IPS-11a (cell line): Measurements from ENCODE around the gene MPI.
"Not testable (repeated sequence)": the region's sequence is repeated elsewhere in the genome, so short reads cannot be mapped to it uniquely, and the experiment has no call there.

Experiments
- H3K4me3 ChIP-seq: one replicate; pipeline ENCODE4 v1.5.1; 2013; ENCODE audit warnings: low read depth, low read length, control low read depth

Gene MPI

DNA sequence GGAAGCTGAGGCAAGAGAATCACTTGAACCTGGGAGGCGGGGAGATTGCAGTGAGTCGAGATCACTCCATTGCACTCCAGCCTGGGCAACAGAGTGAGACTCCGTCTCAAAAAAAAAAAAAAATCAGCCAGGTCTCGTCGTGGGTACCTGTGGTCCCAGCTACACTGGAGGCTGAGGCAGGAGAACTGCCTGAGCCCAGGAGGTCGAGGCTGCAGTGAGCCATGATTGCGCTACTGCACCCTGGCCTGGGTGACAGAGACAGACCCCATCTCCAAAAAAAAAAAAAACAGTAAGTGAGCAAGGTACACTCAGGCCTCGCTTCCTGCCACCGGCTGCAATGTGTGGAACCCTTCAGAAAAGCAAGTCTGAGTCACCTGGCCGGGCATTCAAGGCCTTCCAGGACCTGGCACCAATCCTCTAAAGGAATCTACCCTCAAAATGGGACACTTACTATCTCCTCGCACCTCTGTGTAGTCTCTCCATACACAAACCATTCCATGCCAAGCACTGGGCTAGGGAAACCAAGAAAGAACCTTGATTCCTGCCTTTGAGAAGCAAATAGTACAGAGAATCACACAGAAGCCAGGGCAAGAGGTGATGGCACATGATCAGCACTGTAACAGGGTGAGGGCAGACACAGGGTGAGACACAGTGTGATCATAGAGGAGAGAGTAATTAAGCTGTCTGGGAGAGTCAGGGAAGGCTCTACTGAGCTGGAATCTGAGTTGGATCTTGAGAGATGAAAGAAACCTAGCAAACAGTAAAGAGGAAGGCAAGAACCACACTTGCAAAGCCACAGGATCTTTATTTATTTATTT, 26.4 kb upstream of the MPI start:
- H3K4me3 ChIP-seq: no peak overlapping the region

DNA sequence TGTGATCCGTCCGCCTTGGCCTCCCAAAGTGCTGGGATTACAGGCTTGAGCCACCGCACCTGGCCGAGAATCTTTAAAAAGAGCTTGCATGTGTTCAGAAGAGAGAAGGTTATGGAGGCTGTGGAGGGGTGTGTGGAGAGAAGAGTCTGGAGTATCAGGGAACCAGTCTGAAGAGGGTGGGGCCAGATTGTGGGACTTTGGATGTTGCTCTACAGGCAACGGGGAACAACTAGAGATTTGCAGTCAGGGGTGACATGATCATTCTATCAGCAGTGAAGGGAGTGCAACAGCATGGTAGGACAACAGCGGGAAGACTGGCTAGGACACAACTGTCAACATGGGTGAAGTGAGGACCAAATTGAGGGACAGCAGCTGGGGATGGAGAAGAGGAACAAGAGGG, 25.5 kb upstream of the MPI start:
- no peak overlapping the region for H3K4me3 ChIP-seq

DNA sequence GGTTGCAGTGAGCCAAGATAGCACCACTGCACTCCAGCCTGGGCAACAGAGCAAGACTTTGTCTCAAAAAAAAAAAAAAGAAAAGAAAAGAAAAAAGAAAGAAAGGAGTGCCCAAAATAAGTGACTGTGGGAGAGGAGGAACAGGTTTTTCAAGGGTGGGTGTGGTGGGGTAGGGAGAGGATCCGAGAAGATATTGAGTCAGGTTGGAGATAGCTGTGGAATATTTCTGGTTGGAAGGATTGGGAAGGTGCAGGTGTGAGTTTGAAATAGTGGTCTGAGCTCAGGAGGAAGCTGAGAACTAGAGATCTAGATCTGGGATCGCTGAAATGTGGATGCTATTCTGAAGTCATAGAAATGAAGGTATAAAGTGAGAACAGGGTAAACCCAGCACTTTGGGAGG, 24.5 kb upstream of the MPI start:
- no peak overlapping the region for H3K4me3 ChIP-seq

DNA sequence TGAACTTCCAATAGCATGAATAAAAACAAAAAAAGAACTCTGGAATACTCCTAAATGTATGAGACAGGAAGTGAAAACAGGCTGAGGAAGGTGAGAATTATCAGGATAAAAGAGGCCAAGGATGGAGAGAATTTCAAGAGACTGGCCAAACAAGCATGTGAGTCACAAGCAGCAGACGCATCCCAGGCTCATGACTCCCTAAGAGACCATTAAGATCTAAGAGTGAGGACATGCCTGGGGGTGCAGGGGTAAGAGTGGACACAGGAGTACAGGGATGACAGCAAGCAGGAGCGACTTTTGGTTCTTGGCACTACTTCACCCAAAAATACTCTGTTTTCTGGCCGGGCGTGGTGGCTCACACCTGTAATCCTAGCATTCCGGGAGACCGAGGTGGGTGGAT, 23.8 kb upstream of the MPI start:
- H3K4me3 ChIP-seq: no peak overlapping the region

DNA sequence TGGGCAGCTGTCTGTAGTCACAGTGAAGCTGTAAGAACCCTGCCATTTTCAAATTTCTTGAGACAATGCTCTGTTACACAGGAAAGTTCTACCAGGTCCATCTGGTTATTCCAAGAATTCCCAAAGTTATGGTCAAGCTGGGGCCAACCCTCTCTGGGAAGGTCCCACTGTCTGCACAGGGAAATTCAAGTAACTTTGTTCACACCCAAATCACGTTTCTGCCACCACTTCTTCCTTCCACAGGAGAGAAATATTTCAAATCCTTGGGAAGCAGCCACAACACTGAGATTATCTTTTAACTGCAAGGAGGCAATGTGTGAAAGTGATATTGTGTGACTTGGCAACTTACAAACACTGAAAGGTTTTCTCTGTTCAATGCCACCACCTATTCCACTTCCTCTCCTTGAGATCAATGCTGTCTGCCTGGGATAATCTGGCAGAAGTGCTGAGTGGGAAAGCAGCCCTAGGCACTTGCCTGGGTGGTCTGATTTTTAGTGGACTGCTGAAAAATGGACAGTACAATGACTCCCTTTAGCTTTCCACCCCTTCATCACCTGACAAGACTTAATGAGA, 22.3 kb upstream of the MPI start:
- H3K4me3 ChIP-seq: no peak overlapping the region

DNA sequence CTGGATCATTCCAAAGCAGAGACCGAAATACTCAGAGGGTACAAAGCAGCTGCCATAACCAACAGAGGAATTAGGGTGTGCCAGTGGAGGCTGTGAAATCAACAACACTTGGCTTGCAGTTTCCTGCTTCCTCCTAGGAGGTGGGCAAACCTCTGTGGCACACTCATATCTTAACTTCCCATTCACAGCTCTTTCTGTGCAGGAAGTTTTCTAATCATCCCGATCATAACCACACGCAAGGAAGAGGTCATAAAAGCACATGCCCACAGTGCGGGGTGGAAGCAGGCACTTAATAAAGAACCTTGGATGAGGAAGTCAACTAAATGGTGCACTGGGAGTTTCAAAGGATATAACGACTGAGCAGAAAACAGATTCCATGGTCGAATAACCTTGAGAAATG, 21.8 kb upstream of the MPI start:
- no peak overlapping the region for H3K4me3 ChIP-seq

DNA sequence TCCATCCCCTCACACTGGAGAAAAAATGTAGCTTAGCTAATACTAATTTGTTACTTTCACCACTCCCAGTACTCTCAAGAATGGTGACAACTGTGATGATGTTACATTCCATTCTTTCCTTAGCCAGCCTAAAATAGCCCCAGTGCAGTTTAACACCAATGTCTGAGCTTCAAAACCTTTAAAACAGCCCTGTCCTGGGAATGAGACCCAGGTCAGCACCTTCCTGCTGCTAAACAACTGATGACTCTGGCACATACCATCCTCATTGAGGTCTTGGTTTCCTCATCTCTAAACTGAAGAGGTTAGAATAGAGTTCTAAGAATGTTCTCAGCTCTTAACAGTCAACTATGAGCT, 20.5 kb upstream of the MPI start:
- no peak overlapping the region for H3K4me3 ChIP-seq

DNA sequence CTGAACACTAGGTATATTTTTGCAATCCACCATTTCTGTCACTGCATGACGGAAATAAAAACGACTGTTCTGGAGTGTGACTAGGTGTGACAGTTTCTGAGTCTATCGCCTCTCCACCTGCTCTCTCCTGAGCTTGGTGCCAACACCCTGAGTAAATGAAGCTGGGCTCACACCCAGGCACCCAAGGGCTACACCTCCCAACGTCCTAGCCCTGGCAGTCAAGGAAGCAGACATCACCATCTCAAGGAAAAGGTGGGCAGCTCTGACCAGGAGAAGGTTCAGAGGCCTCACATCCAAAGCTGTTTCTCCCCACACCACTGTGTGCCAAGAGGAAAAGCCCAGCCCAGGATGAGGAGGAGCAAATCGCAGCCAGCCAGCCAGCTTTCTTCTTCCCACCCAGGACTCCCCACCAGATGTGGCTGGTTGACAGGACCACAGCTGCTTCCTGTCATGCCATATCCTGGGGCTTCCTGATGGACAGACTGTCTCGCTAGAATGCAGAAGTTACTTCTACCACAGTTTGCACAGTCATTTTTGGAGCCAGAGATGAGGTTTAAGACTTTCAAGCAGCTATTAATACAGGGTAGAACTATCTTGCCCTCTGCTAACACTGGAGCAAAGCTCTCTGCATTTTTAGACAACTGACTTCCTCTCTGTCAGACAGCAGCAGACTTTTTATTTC, 20.0 kb upstream of the MPI start:
- H3K4me3 ChIP-seq: no peak overlapping the region

DNA sequence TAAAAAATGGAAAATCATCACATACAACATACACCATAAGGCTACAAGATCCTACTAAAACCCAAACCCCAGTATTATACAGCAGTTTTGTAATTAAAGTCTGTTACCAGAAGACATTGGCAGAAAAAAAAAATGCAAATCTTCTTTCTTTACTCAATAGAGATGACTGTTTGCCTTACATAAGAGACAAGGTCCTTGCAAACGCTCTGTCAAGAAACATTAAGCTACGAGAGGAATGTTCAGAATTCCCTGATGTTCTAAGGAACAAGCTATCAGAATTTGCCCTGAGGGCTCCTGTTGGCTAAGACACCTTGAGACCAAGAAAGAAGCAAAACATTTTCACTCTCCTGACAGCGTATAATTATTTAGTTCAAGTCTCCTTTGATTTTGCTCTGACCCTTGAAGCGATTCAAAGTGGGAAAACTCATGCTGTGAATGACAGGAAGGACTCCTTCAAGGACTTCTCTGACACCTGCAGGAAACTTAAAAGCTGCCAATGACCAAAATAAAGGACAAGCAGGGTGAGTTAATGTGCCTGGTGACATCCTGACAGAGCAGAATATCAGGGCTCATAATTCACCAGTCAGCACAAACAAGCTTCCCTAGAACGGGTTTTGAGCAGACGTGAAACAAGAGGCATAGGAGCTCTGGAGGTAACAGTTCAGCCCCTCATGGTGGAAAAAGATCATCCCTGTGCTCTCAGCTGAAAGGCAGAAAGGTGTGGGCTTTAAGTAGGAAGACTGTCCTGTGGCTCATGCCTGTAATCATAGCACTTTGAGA, 19.2 kb upstream of the MPI start:
- H3K4me3 ChIP-seq: no peak overlapping the region

DNA sequence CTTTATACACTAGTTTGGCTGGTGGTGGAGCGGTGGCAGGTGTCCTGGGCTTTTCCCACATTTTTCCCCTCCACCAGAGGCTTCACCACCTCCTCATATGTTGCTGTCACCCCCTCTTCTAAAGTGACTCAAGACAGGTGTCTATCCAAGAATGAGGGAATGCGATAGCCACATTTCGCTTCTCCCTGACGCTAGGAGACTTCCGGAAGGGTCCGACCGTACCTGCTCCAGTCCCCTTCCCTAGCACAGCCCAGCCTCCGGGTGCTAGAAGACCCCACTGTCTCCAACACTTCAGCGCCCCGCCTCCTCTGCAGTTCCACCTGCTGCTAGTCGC, 17.2 kb upstream of the MPI start:
- peak overlapping the region; percentile 69 for H3K4me3 ChIP-seq

DNA sequence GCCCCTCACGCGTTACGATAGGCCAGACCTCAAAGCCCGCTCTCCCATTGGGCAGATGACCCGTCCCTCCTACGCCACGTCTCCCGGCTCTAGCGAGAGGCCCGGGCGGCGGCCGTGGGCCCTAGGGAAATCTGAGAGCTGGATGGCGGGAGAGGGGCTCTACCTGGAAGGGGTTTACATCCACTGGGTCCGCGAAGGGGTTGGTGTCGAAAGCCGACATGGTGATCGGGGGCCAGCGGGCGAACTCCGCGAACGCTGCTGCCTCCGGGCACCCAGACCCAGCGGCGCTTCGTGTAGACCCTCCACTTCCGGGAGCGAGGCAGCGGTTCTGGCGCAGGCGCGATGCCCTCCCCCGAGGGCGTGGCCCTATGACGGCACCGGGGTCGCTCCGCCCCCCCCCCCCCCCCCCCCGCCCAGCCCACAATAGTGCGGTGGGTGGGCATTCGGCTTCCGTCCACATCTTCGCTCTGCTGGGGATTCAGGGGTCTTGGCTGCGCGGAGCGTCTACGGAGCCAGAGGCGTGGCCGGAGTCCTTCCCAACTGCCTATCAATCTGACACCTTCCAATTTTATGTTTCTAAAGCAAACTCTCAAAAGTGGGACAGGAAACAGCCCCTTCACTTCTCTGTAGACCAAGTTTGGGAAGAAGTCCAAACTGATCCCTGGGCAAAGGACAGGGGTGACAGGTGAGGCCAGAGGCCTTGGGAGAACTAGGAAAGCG, 16.6 kb upstream of the MPI start, which contains the start of gene SCAMP2:
Gene SCAMP2 (minus strand): TSS at position 330 of the 720 bp plus-strand sequence. CDS start 110 bp downstream, at position 220.
- peak within 1 kb of the TSS; percentile 69 for H3K4me3 ChIP-seq

DNA sequence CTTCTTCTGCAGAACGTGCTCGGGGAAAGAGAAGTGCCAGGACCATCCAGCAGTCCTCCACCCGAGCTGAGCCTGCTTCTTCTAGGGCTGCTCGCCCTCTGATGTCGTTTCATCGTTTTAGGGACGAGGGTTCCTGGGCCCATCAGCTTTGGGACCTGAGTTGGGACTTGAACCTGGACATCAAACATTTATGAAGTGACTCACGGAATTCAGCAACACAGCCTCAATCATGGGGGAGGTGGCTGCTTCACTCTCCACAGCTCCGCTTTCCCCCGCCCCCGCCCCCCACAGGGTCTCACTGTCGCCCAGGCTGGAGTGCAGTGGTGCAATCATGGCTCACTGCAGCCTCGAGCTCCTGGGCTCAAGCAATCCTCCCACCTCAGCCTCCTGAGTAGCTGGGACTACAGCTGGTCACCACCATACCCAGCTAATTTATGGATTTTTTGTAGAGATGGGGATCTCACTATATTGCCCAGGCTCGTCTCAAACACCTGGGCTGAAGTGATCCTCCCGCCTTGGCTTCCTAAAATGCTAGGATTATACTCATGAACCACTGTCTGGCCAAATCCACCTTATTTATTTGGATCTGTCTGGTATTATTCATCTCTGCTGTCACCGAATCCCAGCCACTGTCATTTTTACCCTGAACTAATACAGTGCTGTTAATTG, 16.0 kb upstream of the MPI start:
- H3K4me3 ChIP-seq: peak overlapping the region; percentile 30

DNA sequence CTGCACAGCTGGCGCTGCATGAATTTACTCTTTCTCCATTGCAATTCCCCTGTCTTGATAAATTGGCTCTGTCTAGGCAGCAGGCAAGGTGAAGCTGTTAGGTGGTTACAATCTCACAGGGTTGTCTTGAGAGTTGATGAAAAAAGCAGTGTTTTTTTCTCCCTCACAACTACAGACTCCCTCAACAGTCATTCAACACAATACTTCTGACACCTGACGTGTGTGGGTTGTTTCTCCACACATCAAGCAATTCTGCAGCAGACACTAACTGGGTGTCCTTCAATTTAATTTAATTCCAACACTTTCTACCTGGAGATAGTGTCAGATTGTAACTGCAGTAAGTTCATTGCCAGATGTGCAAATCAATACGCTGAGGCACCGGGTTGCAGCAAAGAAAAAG, 11.6 kb upstream of the MPI start:
- no peak overlapping the region for H3K4me3 ChIP-seq

DNA sequence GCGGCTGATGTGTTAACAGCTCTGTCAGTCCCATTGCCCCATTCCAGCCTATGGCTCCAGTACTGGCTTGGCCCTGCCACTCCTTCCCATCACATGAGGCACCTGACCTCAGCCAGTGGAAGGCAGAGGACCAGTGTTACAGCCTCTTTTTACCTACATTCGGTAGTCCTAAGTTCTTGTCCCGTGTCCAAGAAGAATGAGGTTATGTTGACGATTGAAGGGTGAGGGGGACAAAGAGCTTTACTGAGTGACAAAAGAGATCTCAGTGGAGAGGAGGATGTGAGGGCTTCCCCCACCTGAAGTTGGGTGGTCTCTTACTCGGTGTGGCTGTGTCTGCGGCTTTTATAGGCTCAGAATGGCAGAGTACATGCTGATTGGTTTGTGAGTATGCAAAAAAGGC, 7.3 kb upstream of the MPI start:
- no peak overlapping the region for H3K4me3 ChIP-seq

DNA sequence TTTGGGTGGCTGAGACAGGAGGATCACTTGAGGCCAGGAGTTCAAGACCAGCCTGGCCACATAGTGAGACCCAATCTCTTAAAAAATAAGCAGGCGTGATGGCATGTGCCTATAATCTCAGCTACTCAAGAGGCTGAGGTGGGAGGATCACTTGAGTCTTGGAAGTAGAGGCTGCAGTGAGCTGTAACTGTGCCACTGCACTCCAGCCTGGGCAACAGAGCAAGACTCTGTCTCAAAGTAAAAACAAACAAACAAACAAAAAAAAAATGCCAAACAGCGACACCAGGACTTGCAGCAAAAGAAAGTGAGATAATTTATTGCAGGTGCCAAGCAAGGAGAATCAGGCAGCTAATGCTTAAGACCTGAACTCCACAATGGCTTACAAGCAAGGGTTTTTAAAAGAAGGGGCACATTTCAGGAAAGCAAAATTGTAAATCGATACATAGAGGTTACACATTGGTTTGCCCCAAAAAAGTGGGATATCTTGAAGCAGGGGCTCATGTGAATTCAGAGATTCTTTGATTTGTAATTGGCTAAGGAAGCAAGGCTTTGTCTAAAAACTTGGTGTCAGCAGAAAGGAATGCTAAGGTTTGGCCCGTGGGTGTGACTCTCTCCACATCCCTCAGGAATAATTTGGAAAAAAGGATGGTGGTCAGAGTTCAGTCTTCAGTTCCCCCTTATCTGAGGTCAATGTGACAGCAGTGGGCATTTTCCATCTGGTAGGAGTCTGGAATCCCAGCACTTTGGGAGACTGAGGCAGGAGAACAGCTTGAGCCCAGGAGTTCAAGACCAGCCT, 5.2 kb upstream of the MPI start:
- H3K4me3 ChIP-seq: no peak overlapping the region

DNA sequence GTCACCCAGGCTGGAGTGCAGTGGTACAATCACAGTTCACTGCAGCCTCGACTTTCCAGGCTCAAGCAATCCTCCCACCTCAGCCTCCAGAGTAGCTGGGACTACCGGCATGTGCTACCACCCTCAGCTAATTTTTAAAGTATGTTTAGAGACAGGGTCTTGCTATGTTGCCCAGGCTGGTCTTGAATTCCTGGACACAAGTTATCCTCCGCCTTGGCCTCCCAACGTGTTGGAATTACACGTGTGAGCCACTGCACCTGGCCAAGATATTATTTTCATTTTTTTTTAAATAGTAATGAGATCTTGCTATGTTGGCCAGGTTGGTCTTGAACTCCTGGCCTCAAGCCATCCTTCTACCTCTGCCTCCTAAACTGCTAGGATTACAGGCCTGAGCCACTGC, 4.4 kb upstream of the MPI start:
- H3K4me3 ChIP-seq: no peak overlapping the region

DNA sequence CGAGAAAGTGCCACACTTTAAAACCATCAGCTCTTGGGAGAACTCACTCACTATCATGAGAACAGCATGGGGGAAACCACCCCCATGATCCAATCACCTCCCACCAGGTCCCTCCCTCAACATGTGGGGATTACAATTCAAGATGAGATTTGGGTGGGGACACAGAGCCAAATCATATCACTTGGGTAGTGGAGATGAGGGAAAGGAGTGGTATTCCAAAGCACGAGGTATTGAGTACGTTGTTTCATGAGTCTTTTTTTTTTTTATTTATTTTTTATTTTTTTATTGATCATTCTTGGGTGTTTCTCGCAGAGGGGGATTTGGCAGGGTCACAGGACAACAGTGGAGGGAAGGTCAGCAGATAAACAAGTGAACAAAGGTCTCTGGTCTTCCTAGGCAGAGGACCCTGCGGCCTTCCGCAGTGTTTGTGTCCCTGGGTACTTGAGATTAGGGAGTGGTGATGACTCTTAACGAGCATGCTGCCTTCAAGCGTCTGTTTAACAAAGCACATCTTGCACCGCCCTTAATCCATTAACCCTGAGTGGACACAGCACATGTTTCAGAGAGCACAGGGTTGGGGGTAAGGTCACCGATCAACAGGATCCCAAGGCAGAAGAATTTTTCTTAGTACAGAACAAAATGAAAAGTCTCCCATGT, 2.2 kb upstream of the MPI start:
- H3K4me3 ChIP-seq: not testable (repeated sequence)

DNA sequence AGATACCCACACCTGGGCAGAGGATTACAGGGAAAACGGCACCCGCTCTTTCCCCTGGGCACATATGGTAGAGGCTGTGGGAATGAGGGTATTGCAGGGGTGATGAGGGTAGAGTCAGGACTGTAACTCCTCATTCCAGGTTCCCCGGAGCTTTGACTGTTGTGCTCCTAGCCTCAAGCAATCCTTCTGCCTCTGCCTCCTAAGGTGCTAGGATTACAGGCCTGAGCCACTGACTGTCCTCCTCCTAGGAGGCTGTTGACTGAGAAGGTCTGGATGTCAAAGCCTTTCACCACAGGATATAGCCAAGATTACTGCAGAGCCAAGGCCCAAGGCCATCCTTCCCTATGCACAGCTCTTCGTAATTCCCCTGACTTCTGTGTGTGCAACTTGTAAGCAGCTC, 1.1 kb upstream of the MPI start:
- H3K4me3 ChIP-seq: no peak overlapping the region

DNA sequence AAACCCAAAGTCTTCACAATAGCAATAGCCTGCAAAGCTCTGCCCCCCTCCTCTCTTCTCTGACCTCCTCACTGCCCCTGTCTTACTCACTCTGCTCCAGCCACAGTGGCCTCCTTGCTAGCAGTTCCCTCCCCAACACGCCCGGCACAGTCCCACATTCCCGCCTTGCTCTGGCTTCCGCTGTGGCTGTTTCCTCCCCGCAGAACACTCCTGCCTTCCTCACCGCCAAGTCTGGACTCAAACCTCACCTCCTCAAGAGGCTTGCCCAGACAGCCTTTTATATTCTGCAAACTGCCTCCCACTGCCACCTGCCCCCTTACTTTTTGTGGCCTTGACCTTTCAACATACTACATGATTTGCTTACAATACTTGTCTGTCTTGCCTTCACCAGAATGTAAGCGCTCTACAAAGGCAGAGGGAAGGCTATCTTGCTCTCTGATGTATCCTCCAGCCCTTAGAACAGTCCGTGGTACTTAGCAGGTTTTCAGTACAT, 406 bp upstream of the MPI start:
- peak overlapping the region; percentile 94 for H3K4me3 ChIP-seq
